Mucosa of rectum (tissue), 2 donors: Measurements from ENCODE around the gene TTPAL.

Source experiments
- H3K27ac ChIP-seq, 2 donors: one replicate each; pipeline ENCODE4 v1.7.0; 2013; ENCODE audit warnings: inconsistent platforms in 2 of 2, low read depth in 2 of 2, low read length in 2 of 2
- H3K27me3 ChIP-seq, 2 donors: one replicate each; pipeline ENCODE4 v1.7.0; 2013; ENCODE audit warnings: low read length in 2 of 2; ENCODE audit not compliant: control insufficient read depth in 2 of 2, insufficient read depth in 2 of 2
- H3K36me3 ChIP-seq, 2 donors: one replicate each; pipeline ENCODE4 v1.7.0; 2013; ENCODE audit warnings: low read length in 2 of 2; ENCODE audit not compliant: control insufficient read depth in 2 of 2, insufficient read depth in 2 of 2
- H3K4me1 ChIP-seq, 2 donors: one replicate each; pipeline ENCODE4 v1.7.0; 2013; ENCODE audit warnings: low read length in 2 of 2, mild to moderate bottlenecking in 1 of 2; ENCODE audit not compliant: control insufficient read depth in 2 of 2, insufficient read depth in 2 of 2
- H3K4me3 ChIP-seq, 2 donors: one replicate each; pipeline ENCODE4 v1.7.0; 2013; ENCODE audit warnings: low read length in 2 of 2
- H3K9ac ChIP-seq, 2 donors: one replicate each; pipeline ENCODE4 v1.7.0; 2013; ENCODE audit warnings: low read length in 2 of 2, low read depth in 1 of 2, mild to moderate bottlenecking in 1 of 2
- H3K9me3 ChIP-seq, 2 donors: one replicate each; pipeline ENCODE4 v1.7.0; 2013; ENCODE audit warnings: low read length in 2 of 2; ENCODE audit not compliant: control insufficient read depth in 2 of 2
- donor health status: healthy.
- donor health status: Normal muscosa, but diverticular disease.

TTPAL gene, protein sequence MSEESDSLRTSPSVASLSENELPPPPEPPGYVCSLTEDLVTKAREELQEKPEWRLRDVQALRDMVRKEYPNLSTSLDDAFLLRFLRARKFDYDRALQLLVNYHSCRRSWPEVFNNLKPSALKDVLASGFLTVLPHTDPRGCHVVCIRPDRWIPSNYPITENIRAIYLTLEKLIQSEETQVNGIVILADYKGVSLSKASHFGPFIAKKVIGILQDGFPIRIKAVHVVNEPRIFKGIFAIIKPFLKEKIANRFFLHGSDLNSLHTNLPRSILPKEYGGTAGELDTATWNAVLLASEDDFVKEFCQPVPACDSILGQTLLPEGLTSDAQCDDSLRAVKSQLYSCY

DNA sequence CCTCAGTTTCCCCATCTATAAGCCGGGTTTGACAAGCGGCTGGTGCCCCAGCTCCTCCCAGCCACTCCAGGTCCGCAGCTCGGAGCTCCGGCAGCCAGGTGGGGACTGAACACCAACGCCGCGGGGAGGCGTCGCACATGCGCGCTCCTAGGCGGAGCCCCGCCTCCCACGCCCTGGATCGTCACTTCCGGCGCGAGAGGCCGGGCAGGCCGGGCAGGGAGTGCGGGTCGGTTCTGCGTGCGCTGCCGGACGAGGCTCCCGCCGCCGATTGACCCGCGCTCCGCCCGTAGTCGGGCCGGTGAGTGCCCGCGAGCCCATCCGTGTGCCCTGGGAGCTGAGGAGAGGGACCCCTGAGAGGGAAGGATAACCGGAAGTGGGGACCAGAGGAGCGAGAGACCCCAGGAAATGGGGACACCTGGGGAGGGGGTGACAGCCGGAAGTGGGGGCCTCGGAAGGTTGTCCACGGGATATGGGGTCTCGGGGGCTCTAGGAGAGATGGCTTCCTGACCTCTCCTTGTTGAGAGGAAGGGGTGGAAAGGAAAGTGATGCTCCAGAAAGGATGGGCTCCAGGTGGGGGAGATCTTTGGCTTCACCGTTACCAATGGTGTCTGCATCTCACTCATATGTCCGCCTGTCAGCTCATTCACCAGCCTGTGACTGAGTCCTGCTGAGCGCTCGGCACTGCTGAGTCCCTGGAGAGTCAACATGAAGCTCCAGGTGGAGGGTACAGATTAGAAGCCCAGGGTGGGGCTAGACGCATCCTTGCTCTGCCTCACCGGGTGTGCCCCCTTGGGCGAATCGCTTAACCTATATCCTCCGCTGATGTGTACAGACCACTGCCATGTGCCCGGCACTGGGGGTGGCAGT is at the start of gene TTPAL:
TSS of gene TTPAL (plus strand) at position 181 of the 867 bp plus-strand sequence. CDS start 4,126 bp downstream, outside the sequence.
- no peaks in the 10 kb centered on the region for H3K27me3 ChIP-seq
- peak within 1 kb of the TSS; percentile 91 for H3K9ac ChIP-seq
- H3K36me3 ChIP-seq = peaks cover 5 to 9% of the 10 kb centered on the region in 2 donors
- no peaks in the 10 kb centered on the region for H3K9me3 ChIP-seq
- peaks cover 11 to 13% of the 10 kb centered on the region in 2 donors for H3K4me1 ChIP-seq
- peak within 1 kb of the TSS; percentile 76 to 88 for H3K27ac ChIP-seq
- peak within 1 kb of the TSS; percentile 76 to 92 for H3K4me3 ChIP-seq

DNA sequence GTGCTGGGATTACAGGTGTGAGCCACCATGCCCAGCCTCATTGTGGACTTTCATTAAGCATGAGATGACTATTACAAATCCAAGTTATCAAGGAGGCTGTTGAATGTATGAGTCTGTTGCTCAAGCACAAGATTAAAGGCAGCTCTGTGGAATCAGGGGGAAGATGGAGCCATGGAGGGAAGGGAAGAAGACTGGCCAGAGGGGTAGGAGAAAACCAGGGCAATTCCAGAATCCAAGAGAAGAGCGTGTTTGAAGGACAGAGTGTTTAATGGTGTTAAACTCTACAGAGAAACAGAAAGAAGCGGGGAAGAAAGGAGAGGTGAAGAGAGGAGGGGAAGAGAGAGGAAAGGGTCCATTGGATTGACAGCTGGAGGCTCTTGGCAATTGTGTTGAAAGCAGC is 49.8 kb upstream of the TTPAL start:
- peaks cover 0 to 7% of the 10 kb centered on the region in 2 donors for H3K4me1 ChIP-seq
- no peak overlapping the region for H3K27ac ChIP-seq
- H3K4me3 ChIP-seq = no peak overlapping the region
- peaks cover 66 to 68% of the 10 kb centered on the region in 2 donors for H3K36me3 ChIP-seq
- H3K27me3 ChIP-seq = no peaks in the 10 kb centered on the region
- H3K9ac ChIP-seq = no peak overlapping the region
- H3K9me3 ChIP-seq = no peaks in the 10 kb centered on the region

DNA sequence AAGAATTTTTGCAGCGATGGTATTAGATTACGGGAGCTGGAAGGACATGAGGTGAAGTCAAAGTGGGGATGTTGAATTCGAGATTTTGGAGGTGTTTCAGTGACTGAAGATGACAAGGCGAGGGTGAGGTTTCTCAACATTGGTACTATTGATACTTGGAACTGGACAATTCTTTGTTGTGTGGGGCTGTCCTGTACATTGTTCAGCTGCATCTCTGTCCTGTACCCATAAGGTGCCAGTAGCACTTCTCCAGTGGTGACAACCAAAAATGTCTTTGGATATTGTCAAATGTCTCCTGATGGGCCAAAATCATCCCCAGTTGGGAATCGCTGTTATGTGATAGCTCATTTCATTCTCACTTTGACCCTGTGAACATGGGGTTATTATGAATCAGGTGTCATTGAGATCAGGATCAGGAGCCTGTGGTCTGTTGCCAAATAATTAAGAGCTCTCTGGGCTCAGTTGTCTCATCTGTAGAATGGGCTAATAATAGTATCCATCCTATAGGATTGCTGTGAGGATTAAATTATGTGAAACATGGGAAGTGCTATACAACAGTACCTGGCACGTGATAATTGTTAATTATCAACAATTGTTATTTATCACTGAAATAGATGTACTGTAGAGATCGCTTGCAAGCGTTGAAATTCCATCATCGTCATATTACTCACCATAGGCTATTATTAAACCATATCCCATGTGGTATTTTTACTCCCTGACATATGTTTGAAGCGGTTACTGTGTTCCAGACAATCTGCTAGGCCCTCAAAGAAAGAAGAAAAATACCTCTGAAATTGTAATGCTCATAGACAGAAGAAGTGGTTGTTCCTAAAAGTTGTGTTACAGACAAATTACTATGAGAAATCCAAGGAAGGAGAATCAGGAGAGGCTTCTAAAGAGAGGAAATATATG is 48.5 kb upstream of the TTPAL start:
- peaks cover 0 to 4% of the 10 kb centered on the region in 2 donors for H3K4me1 ChIP-seq
- H3K27me3 ChIP-seq = no peaks in the 10 kb centered on the region
- no peak overlapping the region for H3K4me3 ChIP-seq
- H3K27ac ChIP-seq = no peak overlapping the region
- peaks cover 60 to 62% of the 10 kb centered on the region in 2 donors for H3K36me3 ChIP-seq
- no peaks in the 10 kb centered on the region for H3K9me3 ChIP-seq
- no peak overlapping the region for H3K9ac ChIP-seq

DNA sequence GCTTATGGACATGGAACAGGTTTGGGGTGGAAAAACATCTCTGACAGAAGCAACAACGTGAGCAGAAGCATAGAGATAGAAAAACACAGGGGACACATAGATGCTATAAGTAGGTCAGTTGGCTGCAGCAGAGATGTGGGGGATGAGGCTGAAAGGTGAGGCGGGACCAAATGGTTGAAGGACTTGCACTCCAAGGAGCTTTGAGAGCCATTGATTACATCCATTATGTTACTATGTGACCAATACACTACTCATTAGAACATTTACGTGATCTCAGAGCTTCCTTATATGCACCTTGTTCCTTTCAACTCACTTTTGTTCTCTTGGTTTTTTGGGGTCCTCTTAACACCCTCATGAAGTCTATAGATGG is 47.9 kb upstream of the TTPAL start:
- H3K4me3 ChIP-seq = no peak overlapping the region
- no peak overlapping the region for H3K9ac ChIP-seq
- H3K4me1 ChIP-seq = peaks cover 0 to 2% of the 10 kb centered on the region in 2 donors
- no peaks in the 10 kb centered on the region for H3K9me3 ChIP-seq
- no peaks in the 10 kb centered on the region for H3K27me3 ChIP-seq
- H3K36me3 ChIP-seq = peaks cover 58 to 60% of the 10 kb centered on the region in 2 donors
- no peak overlapping the region for H3K27ac ChIP-seq

DNA sequence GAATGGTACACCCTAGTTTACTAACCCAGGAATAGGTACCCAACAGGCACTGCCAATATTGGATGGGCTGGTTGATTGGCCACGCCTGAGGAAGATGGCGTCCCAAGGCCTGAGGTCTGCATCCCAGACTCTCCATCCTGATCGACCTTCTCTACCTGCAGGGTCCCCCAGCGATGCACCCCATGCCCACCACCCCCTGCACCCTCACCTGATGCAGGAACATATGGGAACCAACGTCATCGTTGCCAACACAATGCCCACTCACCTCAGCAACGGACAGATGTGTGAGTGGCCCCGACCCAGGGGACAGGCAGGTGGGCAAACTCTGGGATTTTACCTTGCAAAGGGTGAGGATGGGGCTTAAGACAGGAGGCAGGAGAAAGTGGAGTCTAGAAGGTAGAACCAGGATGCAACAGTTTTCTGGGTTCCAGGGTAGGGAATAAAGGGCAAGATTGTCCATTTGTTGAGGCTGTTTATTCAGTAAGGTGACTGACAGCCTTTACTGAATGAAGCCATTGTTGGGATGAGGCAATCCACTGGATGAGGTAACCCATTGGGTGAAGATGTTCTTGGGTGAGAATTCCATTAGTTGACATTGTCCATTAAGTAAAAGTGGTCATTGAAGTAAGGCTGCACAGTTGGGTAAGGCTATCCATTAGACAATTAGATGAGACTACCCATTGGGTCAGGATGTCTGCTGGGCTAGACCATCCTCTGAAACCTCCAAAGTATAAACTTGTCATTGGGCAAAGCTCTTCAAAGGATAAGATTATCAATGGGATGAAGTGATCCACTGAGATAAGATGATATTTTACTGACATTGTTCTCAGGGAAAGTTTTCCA is 47.3 kb upstream of the TTPAL start:
- Histone ChIP-seq H3K9ac (no peak overlapping the region), H3K9me3 (no peaks in the 10 kb centered on the region), H3K36me3 (peaks cover 55 to 58% of the 10 kb centered on the region in 2 donors), H3K27ac (no peak overlapping the region), H3K27me3 (no peaks in the 10 kb centered on the region), H3K4me1 (peaks cover under 1 to 7% of the 10 kb centered on the region in 2 donors), H3K4me3 (no peak overlapping the region)

DNA sequence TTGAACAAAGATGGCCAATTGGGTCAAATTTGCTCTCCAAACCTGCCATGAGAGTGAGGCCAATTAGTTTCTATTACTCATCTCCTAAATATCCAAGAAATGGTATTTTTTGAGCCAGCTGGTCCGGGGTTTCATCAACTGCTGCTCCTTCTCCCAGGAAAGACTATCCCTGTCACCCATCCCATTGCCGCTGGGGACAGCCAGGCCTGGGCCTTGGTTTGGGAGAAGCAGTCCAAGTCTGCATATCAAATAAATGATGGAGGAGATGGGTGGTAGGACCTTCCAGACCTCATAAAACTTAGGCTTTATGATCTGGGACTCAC is 46.7 kb upstream of the TTPAL start:
- no peaks in the 10 kb centered on the region for H3K9me3 ChIP-seq
- peaks cover 49 to 52% of the 10 kb centered on the region in 2 donors for H3K36me3 ChIP-seq

DNA sequence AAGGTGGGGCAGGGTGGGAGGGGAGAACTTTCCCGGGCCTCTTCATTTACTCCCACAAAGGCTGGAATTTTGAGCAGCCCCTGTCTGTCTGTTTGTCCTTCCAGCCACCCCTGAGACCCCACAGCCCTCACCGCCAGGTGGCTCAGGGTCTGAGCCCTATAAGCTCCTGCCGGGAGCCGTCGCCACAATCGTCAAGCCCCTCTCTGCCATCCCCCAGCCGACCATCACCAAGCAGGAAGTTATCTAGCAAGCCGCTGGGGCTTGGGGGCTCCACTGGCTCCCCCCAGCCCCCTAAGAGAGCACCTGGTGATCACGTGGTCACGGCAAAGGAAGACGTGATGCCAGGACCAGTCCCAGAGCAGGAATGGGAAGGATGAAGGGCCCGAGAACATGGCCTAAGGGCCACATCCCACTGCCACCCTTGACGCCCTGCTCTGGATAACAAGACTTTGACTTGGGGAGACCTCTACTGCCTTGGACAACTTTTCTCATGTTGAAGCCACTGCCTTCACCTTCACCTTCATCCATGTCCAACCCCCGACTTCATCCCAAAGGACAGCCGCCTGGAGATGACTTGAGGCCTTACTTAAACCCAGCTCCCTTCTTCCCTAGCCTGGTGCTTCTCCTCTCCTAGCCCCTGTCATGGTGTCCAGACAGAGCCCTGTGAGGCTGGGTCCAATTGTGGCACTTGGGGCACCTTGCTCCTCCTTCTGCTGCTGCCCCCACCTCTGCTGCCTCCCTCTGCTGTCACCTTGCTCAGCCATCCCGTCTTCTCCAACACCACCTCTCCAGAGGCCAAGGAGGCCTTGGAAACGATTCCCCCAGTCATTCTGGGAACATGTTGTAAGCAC is 46.0 kb upstream of the TTPAL start:
- Histone ChIP-seq H3K36me3 (peaks cover 43 to 46% of the 10 kb centered on the region in 2 donors), H3K27me3 (no peaks in the 10 kb centered on the region)

More for the DNA sequence above, 46.7 kb upstream of the TTPAL start:
- no peak overlapping the region for H3K4me3 ChIP-seq
- no peaks in the 10 kb centered on the region for H3K27me3 ChIP-seq
- no peak overlapping the region for H3K9ac ChIP-seq
- H3K27ac ChIP-seq = no peak overlapping the region
- H3K4me1 ChIP-seq = peaks cover 6 to 13% of the 10 kb centered on the region in 2 donors

DNA sequence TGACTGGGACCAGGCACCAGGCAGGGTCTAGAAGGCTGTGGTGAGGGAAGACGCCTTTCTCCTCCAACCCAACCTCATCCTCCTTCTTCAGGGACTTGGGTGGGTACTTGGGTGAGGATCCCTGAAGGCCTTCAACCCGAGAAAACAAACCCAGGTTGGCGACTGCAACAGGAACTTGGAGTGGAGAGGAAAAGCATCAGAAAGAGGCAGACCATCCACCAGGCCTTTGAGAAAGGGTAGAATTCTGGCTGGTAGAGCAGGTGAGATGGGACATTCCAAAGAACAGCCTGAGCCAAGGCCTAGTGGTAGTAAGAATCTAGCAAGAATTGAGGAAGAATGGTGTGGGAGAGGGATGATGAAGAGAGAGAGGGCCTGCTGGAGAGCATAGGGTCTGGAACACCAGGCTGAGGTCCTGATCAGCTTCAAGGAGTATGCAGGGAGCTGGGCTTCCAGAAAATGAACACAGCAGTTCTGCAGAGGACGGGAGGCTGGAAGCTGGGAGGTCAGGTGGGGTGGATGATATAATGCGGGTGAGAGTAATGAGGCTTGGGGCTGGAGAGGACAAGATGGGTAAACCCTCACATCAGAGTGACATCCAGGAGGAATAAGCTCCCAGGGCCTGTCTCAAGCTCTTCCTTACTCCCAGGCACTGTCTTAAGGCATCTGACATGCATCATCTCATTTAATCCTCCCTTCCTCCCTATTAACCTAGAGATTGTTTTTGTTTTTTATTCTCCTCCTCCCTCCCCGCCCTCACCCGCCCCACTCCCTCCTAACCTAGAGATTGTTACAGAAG is 45.2 kb upstream of the TTPAL start:
- H3K9me3 ChIP-seq = no peaks in the 10 kb centered on the region
- H3K9ac ChIP-seq = no peak overlapping the region
- no peaks in the 10 kb centered on the region for H3K27me3 ChIP-seq
- H3K27ac ChIP-seq = peak overlapping the region; percentile 25 to 56
- no peak overlapping the region for H3K4me3 ChIP-seq
- peaks cover 8 to 26% of the 10 kb centered on the region in 2 donors for H3K4me1 ChIP-seq
- H3K36me3 ChIP-seq = peaks cover 38 to 41% of the 10 kb centered on the region in 2 donors

More for the DNA sequence above, 46.0 kb upstream of the TTPAL start:
- no peaks in the 10 kb centered on the region for H3K9me3 ChIP-seq
- H3K4me1 ChIP-seq = peaks cover 8 to 18% of the 10 kb centered on the region in 2 donors
- no peak overlapping the region for H3K4me3 ChIP-seq
- H3K27ac ChIP-seq = peak overlapping the region; percentile 25 to 56
- no peak overlapping the region for H3K9ac ChIP-seq
